SK-N-MC (cell line): ENCODE data around the gene PTPRB.

ENCODE experiments used
- EZH2 ChIP-seq: fragments of 200-600 bp; sonication (generic); IDR thresholded peaks from one replicate; pipeline ENCODE4 v1.6.1; 2017; ENCODE audit warnings: antibody characterized with exemption
- FOXP2 ChIP-seq: optimal IDR thresholded peaks from 2 replicates; pipeline ENCODE3; 2011; ENCODE audit warnings: mild to moderate bottlenecking, moderate library complexity; ENCODE audit not compliant: insufficient read depth; ENCODE audit errors: extremely low read length, control extremely low read depth
- POLR2AphosphoS5 ChIP-seq: IDR thresholded peaks from 2 replicates; pipeline ENCODE4 v1.6.1; 2012; ENCODE audit warnings: mild to moderate bottlenecking, low read depth, low read length, borderline replicate concordance

DNA sequence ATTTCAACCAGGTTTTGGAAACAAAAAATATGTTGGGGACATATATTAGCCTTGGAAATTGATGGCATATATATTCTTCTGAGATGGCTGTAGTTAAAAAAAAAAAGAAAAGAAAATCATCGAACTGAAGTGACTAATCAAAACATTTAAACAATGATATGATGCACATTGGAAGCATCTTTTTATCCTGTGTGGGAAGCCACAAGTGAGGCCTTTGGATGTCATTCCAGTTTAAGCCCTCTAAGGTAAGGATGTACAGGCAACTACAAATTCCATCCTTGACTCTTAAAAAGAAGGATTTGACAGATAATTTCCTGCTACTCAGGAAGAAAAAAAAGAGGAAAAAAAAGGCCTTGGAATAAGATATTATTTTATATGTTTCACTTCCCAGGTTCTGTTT, 9.6 kb upstream of the PTPRB start:
- TF ChIP-seq EZH2 (no peak), POLR2AphosphoS5 (no peak), FOXP2 (no peak)
